ENCODE data around the gene PGAM4.

- TF ChIP-seq CTCF (IDR thresholded peaks at IDR 0.05 in 4 of 5, conservative IDR thresholded peaks at IDR 0.05 in 1 of 5): no peak
- no peak for TF ChIP-seq POLR2A (IDR thresholded peaks at IDR 0.05)
These were observed 16.1 kb downstream of the PGAM4 start for GRCh38 chrX:77953302-77953701.

Data from gastrocnemius medialis (tissue), 4 donors.